ENCODE results near the gene VPS4B.

DNA sequence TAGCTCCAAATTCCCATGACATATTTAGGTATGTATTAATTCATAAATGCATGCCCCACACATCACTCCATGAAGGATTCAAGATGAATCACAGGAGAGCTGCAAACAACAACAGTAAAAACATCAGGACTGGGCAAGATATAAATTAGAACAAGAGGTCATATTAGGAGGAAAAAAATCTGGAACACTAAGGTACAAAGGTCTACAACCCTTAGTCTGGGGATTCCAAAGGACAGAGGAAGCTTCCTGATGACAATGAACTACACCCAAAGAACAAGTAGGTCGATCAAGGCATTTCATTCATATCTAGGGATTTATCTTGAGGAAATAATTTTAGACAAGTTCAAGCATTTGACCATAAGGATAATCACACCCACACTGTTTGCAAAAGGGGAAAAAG is 14.5 kb downstream of the VPS4B start:
- TF ChIP-seq ZNF121 (tag by site-specific recombination; IDR thresholded peaks at IDR 0.05) (no peak), KLF7 (tag by site-specific recombination; IDR thresholded peaks at IDR 0.05; ENCODE audit: borderline replicate concordance) (no peak), ZNF571 (tag by site-specific recombination; IDR thresholded peaks at IDR 0.05) (no peak), YY1 (tag by site-specific recombination; IDR thresholded peaks at IDR 0.05) (no peak), TCF7L2 (IDR thresholded peaks at IDR 0.05; ENCODE audit: borderline replicate concordance, low read depth, low read length) (no peak), ZNF501 (tag by site-specific recombination; IDR thresholded peaks at IDR 0.05) (no peak), ZNF747 (tag by site-specific recombination; IDR thresholded peaks at IDR 0.05) (no peak), ZNF184 (tag by site-specific recombination; IDR thresholded peaks at IDR 0.05) (no peak)
- TF ChIP-seq, protein P1, sequence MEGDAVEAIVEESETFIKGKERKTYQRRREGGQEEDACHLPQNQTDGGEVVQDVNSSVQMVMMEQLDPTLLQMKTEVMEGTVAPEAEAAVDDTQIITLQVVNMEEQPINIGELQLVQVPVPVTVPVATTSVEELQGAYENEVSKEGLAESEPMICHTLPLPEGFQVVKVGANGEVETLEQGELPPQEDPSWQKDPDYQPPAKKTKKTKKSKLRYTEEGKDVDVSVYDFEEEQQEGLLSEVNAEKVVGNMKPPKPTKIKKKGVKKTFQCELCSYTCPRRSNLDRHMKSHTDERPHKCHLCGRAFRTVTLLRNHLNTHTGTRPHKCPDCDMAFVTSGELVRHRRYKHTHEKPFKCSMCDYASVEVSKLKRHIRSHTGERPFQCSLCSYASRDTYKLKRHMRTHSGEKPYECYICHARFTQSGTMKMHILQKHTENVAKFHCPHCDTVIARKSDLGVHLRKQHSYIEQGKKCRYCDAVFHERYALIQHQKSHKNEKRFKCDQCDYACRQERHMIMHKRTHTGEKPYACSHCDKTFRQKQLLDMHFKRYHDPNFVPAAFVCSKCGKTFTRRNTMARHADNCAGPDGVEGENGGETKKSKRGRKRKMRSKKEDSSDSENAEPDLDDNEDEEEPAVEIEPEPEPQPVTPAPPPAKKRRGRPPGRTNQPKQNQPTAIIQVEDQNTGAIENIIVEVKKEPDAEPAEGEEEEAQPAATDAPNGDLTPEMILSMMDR (tag by site-specific recombination; IDR thresholded peaks at IDR 0.05): no peak
- TF ChIP-seq, protein P2, sequence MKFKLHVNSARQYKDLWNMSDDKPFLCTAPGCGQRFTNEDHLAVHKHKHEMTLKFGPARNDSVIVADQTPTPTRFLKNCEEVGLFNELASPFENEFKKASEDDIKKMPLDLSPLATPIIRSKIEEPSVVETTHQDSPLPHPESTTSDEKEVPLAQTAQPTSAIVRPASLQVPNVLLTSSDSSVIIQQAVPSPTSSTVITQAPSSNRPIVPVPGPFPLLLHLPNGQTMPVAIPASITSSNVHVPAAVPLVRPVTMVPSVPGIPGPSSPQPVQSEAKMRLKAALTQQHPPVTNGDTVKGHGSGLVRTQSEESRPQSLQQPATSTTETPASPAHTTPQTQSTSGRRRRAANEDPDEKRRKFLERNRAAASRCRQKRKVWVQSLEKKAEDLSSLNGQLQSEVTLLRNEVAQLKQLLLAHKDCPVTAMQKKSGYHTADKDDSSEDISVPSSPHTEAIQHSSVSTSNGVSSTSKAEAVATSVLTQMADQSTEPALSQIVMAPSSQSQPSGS (tag by site-specific recombination; IDR thresholded peaks at IDR 0.05; ENCODE audit: low read depth): no peak
- TF ChIP-seq, protein P3, sequence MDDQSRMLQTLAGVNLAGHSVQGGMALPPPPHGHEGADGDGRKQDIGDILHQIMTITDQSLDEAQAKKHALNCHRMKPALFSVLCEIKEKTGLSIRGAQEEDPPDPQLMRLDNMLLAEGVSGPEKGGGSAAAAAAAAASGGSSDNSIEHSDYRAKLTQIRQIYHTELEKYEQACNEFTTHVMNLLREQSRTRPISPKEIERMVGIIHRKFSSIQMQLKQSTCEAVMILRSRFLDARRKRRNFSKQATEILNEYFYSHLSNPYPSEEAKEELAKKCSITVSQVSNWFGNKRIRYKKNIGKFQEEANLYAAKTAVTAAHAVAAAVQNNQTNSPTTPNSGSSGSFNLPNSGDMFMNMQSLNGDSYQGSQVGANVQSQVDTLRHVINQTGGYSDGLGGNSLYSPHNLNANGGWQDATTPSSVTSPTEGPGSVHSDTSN (CRISPR knock-in tag; IDR thresholded peaks at IDR 0.05): no peak

Data from HEK293 (cell line).